Left ventricle myocardium superior (tissue), 1 donor: ENCODE results near the gene MB21D2. TPM values are rescaled to one million over a fixed set of nuclear protein-coding genes. Genes with fewer than 3 reads are reported as not detected.

Source experiments
- ATAC-seq: fragments of 200-7000 bp; cut with Tn5 transposase; one replicate; pipeline ENCODE4 v1.9.1; 2020; ENCODE audit warnings: mild to moderate bottlenecking, moderate library complexity
- DNase-seq: peaks from one replicate; pipeline ENCODE4 v3.0.0-alpha.2; 2020
- intact Hi-C: fragments of 100-400 bp; cut with micrococcal nuclease; formaldehyde crosslinking; loops from one replicate; pipeline ENCODE4 v1.11.0; 2022
- total RNA-seq: library from RNA; stranded (reverse); fragmentation: NEBNext Ultra II Directional; extraction: Animal tissue kit (Norgen Biotek cat#: 25700); gene quantifications from one replicate; pipeline ENCODE4 v1.2.1, GENCODE V29; 2021
- donor health status: DM: no; HTN: yes; CAD: no; lungs with severe emphysema.

MB21D2 gene
- total RNA-seq, 1 donor from 2014 or later: 1.8 TPM

DNA sequence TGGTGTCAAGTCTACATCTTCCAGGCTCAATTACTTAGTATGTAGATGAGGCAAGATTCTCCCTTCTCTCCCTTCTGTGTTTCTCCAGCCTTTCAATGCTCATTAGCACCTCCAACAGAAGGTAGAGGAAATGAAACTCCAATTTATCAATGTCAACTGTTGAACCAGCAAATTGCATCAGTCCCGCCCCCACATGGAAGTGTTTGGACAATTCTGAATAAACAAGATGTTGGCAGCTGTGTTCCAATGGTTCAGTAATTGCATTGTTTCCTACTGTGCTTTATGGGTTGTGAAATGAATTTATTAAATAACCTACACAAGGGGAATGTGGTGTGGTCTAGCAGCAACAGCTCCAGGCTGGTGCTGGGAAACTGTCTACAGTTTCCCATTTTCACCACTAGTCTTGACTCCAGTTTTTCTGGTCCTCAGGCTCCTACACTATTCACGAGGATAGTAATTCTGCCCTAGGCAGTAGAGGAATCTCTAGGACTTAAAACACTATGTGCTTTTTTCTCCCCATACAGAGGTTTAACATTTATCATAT is 91.9 kb downstream of the MB21D2 start:
- intact Hi-C loops: no loop called here
- DNase-seq: no peak
- peak; percentile 9 for ATAC-seq

- ATAC-seq (peak; percentile 36), DNase-seq (no peak)
- intact Hi-C loops: no loop called here
These were observed 92.4 kb downstream of the MB21D2 start for GRCh38 chr3:192825216-192825615.

DNA sequence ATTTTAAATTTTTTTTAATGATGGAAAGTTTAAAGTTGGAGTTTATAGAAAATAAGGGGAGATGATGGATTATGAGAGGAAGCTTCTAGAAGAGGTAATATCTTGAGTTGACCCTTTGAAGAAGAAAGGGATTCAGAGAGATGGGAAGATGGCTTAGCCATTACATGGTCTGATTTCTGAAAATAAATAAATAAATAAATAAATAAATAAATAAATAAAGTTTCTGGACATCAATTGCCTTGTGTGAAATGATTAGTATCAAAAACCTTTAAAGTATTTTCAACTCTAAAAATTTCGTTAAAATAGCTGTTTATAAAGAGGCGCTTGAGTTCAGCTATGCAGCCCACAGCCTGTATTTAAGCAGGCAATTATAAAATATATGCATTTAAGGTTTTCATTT is 93.3 kb downstream of the MB21D2 start:
- intact Hi-C loops: no loop called here
- DNase-seq (no peak), ATAC-seq (no peak)

DNA sequence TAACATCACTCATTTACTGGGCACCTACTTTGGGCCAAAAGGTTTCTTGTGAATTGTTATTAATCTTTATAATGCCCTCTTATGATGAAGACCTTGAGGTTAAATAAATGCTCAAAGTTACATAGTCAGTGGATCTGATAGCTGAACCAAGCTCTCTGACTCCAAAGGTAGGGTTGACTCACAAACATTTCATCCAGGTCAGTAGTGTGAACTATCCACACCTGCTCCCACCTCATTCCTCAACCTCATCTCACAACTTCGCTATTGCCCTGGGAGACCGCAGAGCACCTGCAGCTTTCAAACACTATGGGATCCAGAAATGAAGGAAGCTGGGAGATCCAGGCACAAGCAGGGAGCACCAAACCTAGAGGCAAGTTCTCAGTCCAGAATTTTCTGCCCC is 96.5 kb downstream of the MB21D2 start:
- no peak for ATAC-seq
- intact Hi-C loops: no loop called here
- no peak for DNase-seq

DNA sequence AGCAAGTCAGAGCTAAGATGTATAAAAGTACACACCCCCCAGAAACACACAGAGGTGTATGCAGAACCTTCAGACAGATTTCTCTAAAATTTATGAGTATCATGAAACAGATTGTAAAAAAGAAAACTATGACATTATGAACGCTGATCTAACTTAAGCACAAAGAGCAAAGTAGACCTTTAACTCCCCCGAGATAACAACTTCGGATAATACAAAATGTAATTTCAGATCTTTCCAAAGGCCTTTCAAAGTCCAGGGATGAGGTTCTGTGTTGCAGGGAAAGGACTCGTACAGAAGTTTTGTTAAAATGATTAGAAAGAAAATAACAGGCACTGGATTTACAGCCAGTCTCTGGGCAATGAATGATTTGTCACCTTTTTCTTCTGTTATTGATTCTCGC is 97.5 kb downstream of the MB21D2 start:
- intact Hi-C loops: no loop called here
- ATAC-seq (no peak), DNase-seq (no peak)

DNA sequence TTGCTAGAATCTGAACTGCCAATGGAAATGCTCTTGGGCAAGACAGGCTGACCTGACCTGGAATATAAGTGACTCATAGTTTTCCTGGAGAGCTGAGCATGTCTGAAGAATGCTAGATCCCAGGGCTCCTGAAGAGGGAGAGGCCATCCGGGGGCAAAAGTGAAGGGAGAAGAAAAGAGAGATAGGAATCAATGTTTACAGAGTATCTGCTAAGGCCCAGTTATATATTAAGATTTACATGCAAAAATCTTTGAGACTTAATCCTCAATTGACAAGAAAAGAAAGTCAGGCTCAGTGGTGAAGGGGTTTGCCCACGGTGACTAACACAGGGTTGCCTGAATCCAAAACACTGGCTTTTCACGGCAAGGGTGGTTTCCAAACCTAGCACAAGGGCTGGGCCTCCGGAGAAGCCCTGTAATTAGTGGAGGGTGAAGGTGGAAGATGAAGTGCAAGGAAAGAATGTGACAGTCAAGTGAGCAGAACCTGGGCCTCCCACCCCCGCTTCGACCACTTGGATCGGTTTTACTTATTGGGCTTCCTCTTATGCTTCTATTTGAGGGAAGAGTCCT is 98.6 kb downstream of the MB21D2 start:
- ATAC-seq (peak; percentile 62), DNase-seq (no peak)
- intact Hi-C loops: loop anchor here (5.0 to 10.0 kb wide), 2 partner anchors 96 to 223 kb away; partner anchors contain the start of gene MB21D2

- DNase-seq: no peak
- intact Hi-C loops: loop anchor here (5.0 to 10.0 kb wide), 2 partner anchors 97 to 224 kb away; partner anchors contain the start of gene MB21D2
- peak; percentile 22 for ATAC-seq
These were observed 99.5 kb downstream of the MB21D2 start for GRCh38 chr3:192818126-192818525.

DNA sequence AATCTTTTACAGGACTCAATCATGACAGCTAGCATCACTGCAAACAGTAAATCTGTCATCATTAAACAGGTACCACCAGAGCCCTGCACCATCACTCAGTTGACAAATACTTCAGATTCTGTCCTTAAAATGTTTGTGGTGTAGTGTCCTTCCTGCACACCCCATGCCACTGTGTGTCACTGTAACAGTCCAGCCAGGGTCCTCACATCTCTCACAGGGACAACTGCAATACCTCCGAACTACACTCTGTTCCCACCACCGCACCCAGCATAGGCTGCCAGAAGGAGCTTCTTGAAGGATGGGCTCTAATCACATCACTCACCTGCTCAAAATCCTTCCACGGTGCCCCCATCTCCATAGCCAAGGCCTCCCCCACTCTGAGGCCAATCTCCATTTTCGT is 100.2 kb downstream of the MB21D2 start:
- ATAC-seq (no peak), DNase-seq (no peak)
- intact Hi-C loops: loop anchor here (5.0 to 10.0 kb wide), 2 partner anchors 97 to 225 kb away; partner anchors contain the start of gene MB21D2

- no peak for DNase-seq
- intact Hi-C loops: loop anchor here (5.0 to 10.0 kb wide), 2 partner anchors 98 to 225 kb away; partner anchors contain the start of gene MB21D2
- ATAC-seq: no peak
These were observed 100.6 kb downstream of the MB21D2 start for GRCh38 chr3:192817053-192817452.

- intact Hi-C loops: loop anchor here (5.0 to 10.0 kb wide), 2 partner anchors 98 to 226 kb away; partner anchors contain the start of gene MB21D2
- no peak for DNase-seq
- ATAC-seq: peak; percentile 32
These were observed 101.3 kb downstream of the MB21D2 start for GRCh38 chr3:192816351-192816750.

DNA sequence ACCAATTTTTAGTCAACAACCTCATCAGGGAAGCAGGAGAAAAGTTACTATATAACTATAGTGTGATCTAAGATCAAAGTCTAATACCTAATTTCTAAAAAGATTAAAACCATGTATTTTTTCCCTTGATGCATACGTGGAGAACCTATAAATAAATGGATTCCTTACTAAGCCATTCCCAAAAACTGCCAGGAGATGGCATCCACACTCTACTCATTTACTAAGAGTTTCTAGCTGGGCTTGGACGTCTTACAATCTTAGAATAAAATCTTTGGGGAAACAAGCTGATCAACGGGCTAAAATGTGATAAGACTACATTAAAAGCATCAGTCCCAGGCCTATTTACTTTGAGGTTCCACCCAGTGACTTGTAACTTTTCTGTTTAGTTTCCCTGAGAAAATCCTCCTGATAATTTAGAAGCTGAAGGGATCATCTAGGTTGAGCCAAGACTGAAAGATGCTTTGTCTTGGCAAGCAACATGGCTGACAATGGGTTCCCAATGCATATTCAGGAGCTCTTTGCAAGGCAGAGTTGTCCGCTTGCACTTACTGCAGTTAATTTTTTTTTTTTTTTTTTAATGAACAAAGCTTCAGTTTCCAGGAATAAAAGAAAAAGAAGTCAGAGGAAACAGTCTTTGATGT is 104.8 kb downstream of the MB21D2 start:
- intact Hi-C loops: loop anchor here (2.0 to 10.0 kb wide), 2 partner anchors 102 to 760 kb away; partner anchors contain the start of gene MB21D2
- DNase-seq (no peak), ATAC-seq (peak; percentile 51)

GRCh38 chr3:192805711-192806110 is 111.9 kb downstream of the MB21D2 start:
- DNase-seq: no peak
- intact Hi-C loops: loop anchor here (10.0 kb wide), 1 partner anchor 341 kb away; no protein-coding TSS in a partner anchor
- ATAC-seq: no peak

DNA sequence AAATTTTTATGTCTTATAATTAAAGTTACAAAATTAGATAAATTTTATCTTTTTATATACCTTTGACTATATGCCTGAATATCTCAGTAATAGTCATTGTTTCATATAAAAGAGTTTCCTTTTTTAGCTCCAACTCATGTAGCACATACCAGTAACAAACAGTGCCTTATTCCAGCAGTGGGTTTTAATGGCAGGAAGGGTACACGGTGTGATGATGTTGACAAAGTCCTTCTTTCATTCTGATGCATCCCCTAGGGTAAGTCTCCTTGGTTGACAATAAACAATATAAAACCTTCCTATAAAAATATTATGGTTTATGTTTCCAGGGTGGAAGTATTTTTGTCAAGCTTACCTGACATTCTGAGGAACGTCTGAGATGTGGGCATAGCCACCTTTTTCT is 113.2 kb downstream of the MB21D2 start:
- no peak for DNase-seq
- intact Hi-C loops: loop anchor here (5.0 to 10.0 kb wide), 2 partner anchors 242 to 340 kb away; no protein-coding TSS in a partner anchor

GRCh38 chr3:192802957-192803899 is 114.4 kb downstream of the MB21D2 start:
- ATAC-seq: peak; percentile 66

More for the DNA sequence above, 113.2 kb downstream of the MB21D2 start:
- ATAC-seq: no peak

DNA sequence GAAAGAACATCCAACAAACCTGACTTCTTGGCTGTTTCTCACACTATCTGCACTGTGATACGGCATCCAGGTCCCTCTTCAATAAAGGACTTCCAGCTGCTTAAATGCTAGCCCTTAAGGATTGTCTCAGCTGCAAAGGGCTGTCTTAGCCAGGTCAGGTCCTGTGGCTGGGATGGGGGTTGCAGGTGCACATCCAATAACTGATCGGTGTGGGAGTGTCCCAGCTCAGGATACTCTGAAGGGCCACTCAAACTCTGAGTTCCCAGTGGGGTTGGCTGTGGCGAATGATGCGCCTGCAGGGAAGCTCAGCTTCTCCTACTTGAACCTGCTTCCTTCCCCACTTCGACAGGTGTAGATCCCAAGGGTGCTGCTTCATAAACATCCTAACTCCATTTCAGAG is 115.7 kb downstream of the MB21D2 start:
- DNase-seq: no peak
- intact Hi-C loops: loop anchor here (5.0 to 10.0 kb wide), 2 partner anchors 240 to 337 kb away; no protein-coding TSS in a partner anchor
- no peak for ATAC-seq

More at GRCh38 chr3:192802957-192803899, 114.4 kb downstream of the MB21D2 start:
- intact Hi-C loops: loop anchor here (5.0 to 10.0 kb wide), 2 partner anchors 241 to 338 kb away; no protein-coding TSS in a partner anchor
- no peak for DNase-seq

DNA sequence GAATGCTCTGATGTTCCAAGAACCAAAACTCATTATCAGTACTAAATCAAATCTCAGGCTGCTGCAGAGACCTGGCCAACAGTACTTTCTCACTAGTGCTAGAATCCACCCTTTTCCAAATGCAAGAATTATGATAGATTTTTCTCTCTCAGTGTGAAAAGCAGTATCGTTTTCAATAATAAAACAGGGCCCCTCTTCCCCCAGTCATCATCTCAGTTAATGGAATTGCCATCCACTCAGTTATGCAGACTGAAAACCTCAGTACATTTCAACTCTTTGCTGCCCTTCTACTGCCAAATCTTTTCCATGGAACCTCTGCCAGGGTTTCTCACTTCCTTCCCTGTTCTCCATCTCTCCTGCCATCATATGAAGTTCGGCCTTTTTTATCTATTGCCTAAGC is 117.9 kb downstream of the MB21D2 start:
- ATAC-seq (no peak), DNase-seq (no peak)
- intact Hi-C loops: loop anchor here (5.0 to 10.0 kb wide), 2 partner anchors 237 to 335 kb away; no protein-coding TSS in a partner anchor

DNA sequence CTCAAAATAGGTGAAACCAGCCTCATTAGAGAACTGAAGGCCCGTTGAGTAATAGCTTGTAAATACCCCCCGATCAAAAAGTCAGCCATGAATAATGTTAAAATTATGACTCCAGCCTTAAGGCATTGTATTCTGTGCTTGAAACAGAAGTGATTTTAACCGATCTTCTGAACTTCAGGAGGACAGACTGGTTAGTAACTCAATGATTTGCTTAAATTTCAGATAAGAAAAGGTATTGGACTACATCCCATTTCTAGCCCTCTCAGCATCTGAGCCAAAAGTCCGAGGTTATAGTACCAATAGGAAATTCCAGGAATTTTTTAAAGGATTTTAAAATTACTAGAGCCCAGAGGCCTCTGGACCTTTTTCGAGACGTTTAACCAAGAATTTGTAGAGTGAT is 122.6 kb downstream of the MB21D2 start:
- intact Hi-C loops: no loop called here
- DNase-seq (no peak), ATAC-seq (no peak)

DNA sequence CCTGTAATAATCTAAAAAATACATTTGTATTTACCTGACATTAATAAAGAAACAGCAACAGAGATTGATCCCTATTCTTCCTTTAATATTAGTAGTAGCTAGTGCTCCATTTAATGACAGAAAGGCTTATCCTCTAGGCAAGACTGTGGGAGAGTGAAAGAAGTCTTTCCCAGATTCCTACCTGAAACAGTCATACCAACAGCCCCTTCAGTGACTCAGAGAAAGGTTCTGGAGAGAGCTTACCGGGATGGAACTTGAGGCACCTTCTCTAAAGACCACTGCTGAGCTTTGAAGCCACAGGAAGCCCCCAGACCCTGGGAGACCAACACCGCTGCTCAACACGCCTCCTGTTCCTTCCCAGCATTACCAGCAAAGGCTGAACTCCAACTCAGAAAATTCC is 123.4 kb downstream of the MB21D2 start:
- intact Hi-C loops: no loop called here
- DNase-seq: no peak
- ATAC-seq: no peak
